Smooth muscle cell (in vitro differentiated cells): ENCODE measurements around the gene EFHC1. TPM values are rescaled to one million over a fixed set of nuclear protein-coding genes. Genes with fewer than 3 reads are reported as not detected.

Source experiments
- DNase-seq: peaks from one replicate; lab custom pipeline; 2025; ENCODE audit not compliant: unreplicated experiment; lab: John Stamatoyannopoulos, UW
- H2AFZ ChIP-seq: fragments of 200-600 bp; sonication (generic); 2 replicates; pipeline ENCODE4 v1.6.0; 2016; ENCODE audit warnings: antibody characterized with exemption, low read depth, mild to moderate bottlenecking
- H3F3A ChIP-seq: fragments of 200-600 bp; sonication (generic); 2 replicates; pipeline ENCODE4 v1.6.0; 2017; ENCODE audit warnings: antibody characterized with exemption, low read depth
- H3K27ac ChIP-seq: fragments of 200-600 bp; sonication (generic); 2 replicates; pipeline ENCODE4 v1.5.1; 2016; ENCODE audit warnings: low read depth, mild to moderate bottlenecking
- H3K27me3 ChIP-seq: fragments of 200-600 bp; sonication (generic); 2 replicates; pipeline ENCODE4 v1.6.1; 2016; ENCODE audit warnings: low read depth, mild to moderate bottlenecking
- H3K36me3 ChIP-seq: fragments of 200-600 bp; sonication (generic); 2 replicates; pipeline ENCODE4 v1.5.1; 2016; ENCODE audit warnings: low read depth
- H3K4me1 ChIP-seq: fragments of 200-600 bp; sonication (generic); 2 replicates; pipeline ENCODE4 v1.5.1; 2016; ENCODE audit warnings: low read depth
- H3K4me2 ChIP-seq: fragments of 200-600 bp; sonication (generic); 2 replicates; pipeline ENCODE4 v1.6.0; 2016; ENCODE audit warnings: mild to moderate bottlenecking
- H3K4me3 ChIP-seq: fragments of 200-600 bp; sonication (generic); 2 replicates; pipeline ENCODE4 v1.5.1; 2016; ENCODE audit warnings: mild to moderate bottlenecking
- H3K79me2 ChIP-seq: fragments of 200-600 bp; sonication (generic); 2 replicates; pipeline ENCODE4 v1.6.0; 2016; ENCODE audit warnings: low read depth, mild to moderate bottlenecking
- H3K9ac ChIP-seq: fragments of 200-600 bp; sonication (generic); 2 replicates; pipeline ENCODE4 v1.6.0; 2016; ENCODE audit warnings: low read depth
- H3K9me3 ChIP-seq: fragments of 200-600 bp; sonication (generic); replicated peaks from 2 replicates; pipeline ENCODE4 v1.5.1; 2016; ENCODE audit warnings: low read depth
- H4K20me1 ChIP-seq: fragments of 200-600 bp; sonication (generic); 2 replicates; pipeline ENCODE4 v1.6.0; 2016; ENCODE audit warnings: low read depth
- CTCF ChIP-seq: fragments of 200-600 bp; sonication (generic); IDR thresholded peaks from 2 replicates; pipeline ENCODE4 v1.5.1; 2017; ENCODE audit warnings: borderline replicate concordance, mild to moderate bottlenecking, antibody characterized with exemption; ENCODE audit not compliant: insufficient read depth, poor library complexity, severe bottlenecking
- WGBS: methylation state at CpG from one replicate; pipeline ENCODE4 v1.1.7; 2016; ENCODE audit warnings: low lambda C conversion rate; 5-methylcytosine and 5-hydroxymethylcytosine counted together
- polyA plus RNA-seq: library from polyadenylated mRNA; unstranded; fragments of >200 nt; fragmentation: Nextera tagmentation; extraction: Ambion mirVana; gene quantifications from 2 replicates; pipeline ENCODE4 v1.2.1, GENCODE V29; 2016
- total RNA-seq: library from RNA; depleted of rRNA; stranded (reverse); fragments of >200 nt; gene quantifications from 2 replicates; pipeline ENCODE4 v1.2.3, GENCODE V29; 2014

The EFHC1 gene
- total and polyA plus RNA-seq, 2 experiments from 2014 or later = 11.0 to 25.9 TPM

- no peak overlapping the region for H3K9ac ChIP-seq
- no peak overlapping the region for H3K4me3 ChIP-seq
- no peak overlapping the region for H3K4me2 ChIP-seq
- no peak for TF ChIP-seq CTCF
- DNase-seq = no peak
- no peaks in the 10 kb centered on the region for H3K4me1 ChIP-seq
- H3K9me3 ChIP-seq = no peaks in the 10 kb centered on the region
- no peak overlapping the region for H2AFZ ChIP-seq
- no peaks in the 10 kb centered on the region for H3K79me2 ChIP-seq
- no peak overlapping the region for H3K27ac ChIP-seq
- WGBS = 92% methylated on average over 5 of the region's 5 CpGs
- H3K27me3 ChIP-seq = no peaks in the 10 kb centered on the region
- no peaks in the 10 kb centered on the region for H3K36me3 ChIP-seq
- H3F3A ChIP-seq = no peaks in the 10 kb centered on the region
- H4K20me1 ChIP-seq = no peaks in the 10 kb centered on the region
These were observed 69.7 kb downstream of the EFHC1 start for GRCh38 chr6:52489881-52490280.

- Histone ChIP-seq H3K4me2 (no peak overlapping the region), H3K9ac (no peak overlapping the region), H3K4me3 (no peak overlapping the region), H3K9me3 (no peaks in the 10 kb centered on the region), H3K79me2 (no peaks in the 10 kb centered on the region), H3K4me1 (no peaks in the 10 kb centered on the region), H3K36me3 (no peaks in the 10 kb centered on the region), H4K20me1 (no peaks in the 10 kb centered on the region), H3F3A (no peaks in the 10 kb centered on the region), H3K27me3 (no peaks in the 10 kb centered on the region), H2AFZ (no peak overlapping the region), H3K27ac (no peak overlapping the region)
- no peak for DNase-seq
- WGBS = 83% methylated on average over 14 of the region's 14 CpGs
- TF ChIP-seq CTCF = no peak
These were observed 71.3 kb downstream of the EFHC1 start for GRCh38 chr6:52491203-52492069.

GRCh38 chr6:52493669-52494068 lies 73.5 kb downstream of the EFHC1 start:
- no peaks in the 10 kb centered on the region for H3F3A ChIP-seq
- 80% methylated on average over 3 of the region's 3 CpGs for WGBS
- H3K4me2 ChIP-seq = no peak overlapping the region

More at GRCh38 chr6:52493669-52494068, 73.5 kb downstream of the EFHC1 start:
- no peaks in the 10 kb centered on the region for H4K20me1 ChIP-seq
- H3K27me3 ChIP-seq = no peaks in the 10 kb centered on the region
- H3K9ac ChIP-seq = no peak overlapping the region
- no peaks in the 10 kb centered on the region for H3K4me1 ChIP-seq
- no peak for TF ChIP-seq CTCF
- no peak for DNase-seq
- H2AFZ ChIP-seq = no peak overlapping the region
- no peak overlapping the region for H3K27ac ChIP-seq
- no peak overlapping the region for H3K4me3 ChIP-seq
- H3K36me3 ChIP-seq = no peaks in the 10 kb centered on the region
- H3K79me2 ChIP-seq = no peaks in the 10 kb centered on the region
- H3K9me3 ChIP-seq = no peaks in the 10 kb centered on the region
